ENCODE measurements around the gene CD180. TPM values are rescaled to one million over a fixed set of nuclear protein-coding genes. Genes with fewer than 3 reads are reported as not detected.

Gene CD180
- total RNA-seq, 1 donor from 2014 or later, result not detected

DNA sequence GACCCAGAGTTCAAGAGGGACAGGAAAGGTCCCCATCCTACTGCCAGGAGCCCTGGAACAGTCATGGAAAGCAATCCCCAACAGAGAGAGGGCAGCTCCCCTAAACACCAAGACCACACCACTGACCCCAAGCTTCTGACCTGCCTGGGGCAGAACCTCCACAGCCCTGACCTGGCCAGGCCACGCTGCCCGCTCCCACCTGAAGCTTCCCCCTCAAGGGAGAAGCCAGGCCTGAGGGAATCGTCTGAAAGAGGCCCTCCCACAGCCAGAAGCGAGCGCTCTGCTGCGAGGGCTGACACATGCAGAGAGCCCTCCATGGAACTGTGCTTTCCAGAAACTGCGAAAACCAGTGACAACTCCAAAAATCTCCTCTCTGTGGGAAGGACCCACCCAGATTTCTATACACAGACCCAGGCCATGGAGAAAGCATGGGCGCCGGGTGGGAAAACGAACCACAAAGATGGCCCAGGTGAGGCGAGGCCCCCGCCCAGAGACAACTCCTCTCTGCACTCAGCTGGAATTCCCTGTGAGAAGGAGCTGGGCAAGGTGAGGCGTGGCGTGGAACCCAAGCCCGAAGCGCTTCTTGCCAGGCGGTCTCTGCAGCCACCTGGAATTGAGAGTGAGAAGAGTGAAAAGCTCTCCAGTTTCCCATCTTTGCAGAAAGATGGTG lies 31.6 kb downstream of the CD180 start:
- no peak for DNase-seq (ENCODE audit: low spot score in 2 of 2, unreplicated experiment in 2 of 2)
- Mint-ChIP-seq H3K36me3 (peaks cover 16% of the 10 kb centered on the region), H3K27me3 (ENCODE audit: low read depth) (no peaks in the 10 kb centered on the region), H3K4me3 (no peak overlapping the region), H3K27ac (no peak overlapping the region), H3K9me3 (no peaks in the 10 kb centered on the region), H3K4me1 (peaks cover 9% of the 10 kb centered on the region)
- TF ChIP-seq CTCF (IDR thresholded peaks at IDR 0.05; ENCODE audit: unreplicated experiment), result no peak

DNA sequence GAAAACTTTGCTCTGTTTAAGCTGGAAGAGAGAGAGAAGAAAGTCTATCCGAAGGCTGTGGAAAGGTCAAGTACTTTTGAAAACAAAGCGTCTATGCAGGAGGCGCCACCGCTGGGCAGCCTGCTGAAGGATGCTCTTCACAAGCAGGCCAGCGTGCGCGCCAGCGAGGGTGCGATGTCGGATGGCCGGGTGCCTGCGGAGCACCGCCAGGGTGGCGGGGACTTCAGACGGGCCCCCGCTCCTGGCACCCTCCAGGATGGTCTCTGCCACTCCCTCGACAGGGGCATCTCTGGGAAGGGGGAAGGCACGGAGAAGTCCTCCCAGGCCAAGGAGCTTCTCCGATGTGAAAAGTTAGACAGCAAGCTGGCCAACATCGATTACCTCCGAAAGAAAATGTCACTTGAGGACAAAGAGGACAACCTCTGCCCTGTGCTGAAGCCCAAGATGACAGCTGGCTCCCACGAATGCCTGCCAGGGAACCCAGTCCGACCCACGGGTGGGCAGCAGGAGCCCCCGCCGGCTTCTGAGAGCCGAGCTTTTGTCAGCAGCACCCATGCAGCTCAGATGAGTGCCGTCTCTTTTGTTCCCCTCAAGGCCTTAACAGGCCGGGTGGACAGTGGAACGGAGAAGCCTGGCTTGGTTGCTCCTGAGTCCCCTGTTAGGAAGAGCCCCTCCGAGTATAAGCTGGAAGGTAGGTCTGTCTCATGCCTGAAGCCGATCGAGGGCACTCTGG lies 32.6 kb downstream of the CD180 start:
- no peak overlapping the region for H3K4me3 Mint-ChIP-seq
- TF ChIP-seq CTCF (IDR thresholded peaks at IDR 0.05; ENCODE audit: unreplicated experiment), result no peak
- H3K36me3 Mint-ChIP-seq, result peaks cover 16% of the 10 kb centered on the region
- H3K9me3 Mint-ChIP-seq, result no peaks in the 10 kb centered on the region
- H3K4me1 Mint-ChIP-seq, result peaks cover 9% of the 10 kb centered on the region
- H3K27me3 Mint-ChIP-seq (ENCODE audit: low read depth), result no peaks in the 10 kb centered on the region
- H3K27ac Mint-ChIP-seq, result no peak overlapping the region
- DNase-seq (ENCODE audit: low spot score in 2 of 2, unreplicated experiment in 2 of 2), result no peak

GRCh38 chr5:67163231-67163756 lies 33.3 kb downstream of the CD180 start:
- H3K27ac Mint-ChIP-seq, result no peak overlapping the region
- peaks cover 16% of the 10 kb centered on the region for H3K36me3 Mint-ChIP-seq
- no peaks in the 10 kb centered on the region for H3K9me3 Mint-ChIP-seq
- no peaks in the 10 kb centered on the region for H3K27me3 Mint-ChIP-seq (ENCODE audit: low read depth)
- H3K4me3 Mint-ChIP-seq, result no peak overlapping the region
- no peak for DNase-seq (ENCODE audit: low spot score in 2 of 2, unreplicated experiment in 2 of 2)
- TF ChIP-seq CTCF (IDR thresholded peaks at IDR 0.05; ENCODE audit: unreplicated experiment), result no peak
- peaks cover 9% of the 10 kb centered on the region for H3K4me1 Mint-ChIP-seq

DNA sequence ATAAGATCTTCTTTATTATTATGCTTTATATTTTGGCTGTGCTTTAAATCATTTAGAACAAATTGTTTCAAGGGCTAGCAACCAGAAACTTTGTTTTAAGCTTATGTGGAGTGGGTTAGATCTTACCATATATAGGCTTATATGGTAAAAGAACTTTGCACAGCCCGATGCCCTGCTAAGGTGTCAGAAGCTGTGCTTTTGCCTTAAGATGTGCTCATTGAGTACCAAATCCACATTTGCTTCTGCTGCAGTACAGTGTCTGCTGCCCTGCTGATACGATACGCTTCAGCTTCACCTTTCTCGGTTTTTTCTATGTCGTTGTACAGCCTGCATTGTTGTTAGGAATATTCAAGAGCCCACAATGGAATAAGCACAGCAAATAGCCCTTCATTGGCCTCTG lies 34.8 kb downstream of the CD180 start:
- Mint-ChIP-seq H3K9me3 (no peaks in the 10 kb centered on the region), H3K27me3 (ENCODE audit: low read depth) (no peaks in the 10 kb centered on the region), H3K4me3 (no peak overlapping the region), H3K4me1 (peaks cover 11% of the 10 kb centered on the region), H3K27ac (no peak overlapping the region), H3K36me3 (peaks cover 16% of the 10 kb centered on the region)
- no peak for TF ChIP-seq CTCF (IDR thresholded peaks at IDR 0.05; ENCODE audit: unreplicated experiment)
- no peak for DNase-seq (ENCODE audit: low spot score in 2 of 2, unreplicated experiment in 2 of 2)

GRCh38 chr5:67160985-67161384 lies 35.6 kb downstream of the CD180 start:
- Mint-ChIP-seq H3K27me3 (ENCODE audit: low read depth) (no peaks in the 10 kb centered on the region), H3K4me3 (no peak overlapping the region), H3K36me3 (peaks cover 16% of the 10 kb centered on the region), H3K27ac (peak overlapping the region; percentile 87), H3K9me3 (no peaks in the 10 kb centered on the region), H3K4me1 (peaks cover 9% of the 10 kb centered on the region)
- no peak for TF ChIP-seq CTCF (IDR thresholded peaks at IDR 0.05; ENCODE audit: unreplicated experiment)
- no peak for DNase-seq (ENCODE audit: low spot score in 2 of 2, unreplicated experiment in 2 of 2)

All from mesothelial cell of epicardium (in vitro differentiated cells).